ENCODE results near the gene STIMATE.

DNA sequence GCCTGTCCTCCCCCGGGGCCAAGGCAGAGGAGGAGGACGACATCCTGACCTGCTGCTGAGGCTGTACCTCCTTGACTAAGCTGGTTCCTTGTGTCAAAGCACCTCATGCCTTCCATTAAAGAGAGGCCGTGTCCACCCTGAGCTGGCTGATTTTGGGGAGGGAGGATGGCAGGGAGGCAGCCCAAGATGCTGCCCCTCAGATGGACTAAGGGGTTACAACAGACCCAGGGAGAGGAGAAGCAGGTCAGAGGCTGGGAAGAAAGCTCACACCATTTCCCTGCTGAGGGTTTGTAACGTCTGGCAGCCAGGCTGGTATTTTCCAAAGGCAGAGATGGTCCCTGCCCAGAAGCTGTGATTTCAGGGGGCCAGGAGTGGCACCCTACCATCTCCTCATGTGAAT lies 105.4 kb downstream of the STIMATE start:
- TF ChIP-seq GATA2 (IDR thresholded peaks at IDR 0.05; ENCODE audit: low read depth, low read length): no peak
- no peak for TF ChIP-seq GATA3 (IDR thresholded peaks at IDR 0.05; ENCODE audit: low read depth, low read length)
